Mesenteric fat pad (tissue), 1 donor: ENCODE data around the gene ZNF613. TPM values are rescaled to one million over a fixed set of nuclear protein-coding genes. Genes with fewer than 3 reads are reported as not detected.
"Not testable (repeated sequence)": the region's sequence is repeated elsewhere in the genome, so short reads cannot be mapped to it uniquely, and the experiment has no call there.

Source experiments
- DNase-seq: peaks from one replicate; pipeline ENCODE4 v3.0.0-alpha.2; 2020; ENCODE audit warnings: low spot score
- total RNA-seq: library from RNA; stranded (reverse); fragmentation: NEBNext Ultra II Directional; extraction: Animal tissue kit (Norgen Biotek cat#: 25700); gene quantifications from one replicate; pipeline ENCODE4 v1.2.1, GENCODE V29; 2021
- donor health status: DM: yes; HTN: yes; CAD: no.

The ZNF613 gene
- total RNA-seq, 1 donor from 2014 or later: 5.1 TPM

DNA sequence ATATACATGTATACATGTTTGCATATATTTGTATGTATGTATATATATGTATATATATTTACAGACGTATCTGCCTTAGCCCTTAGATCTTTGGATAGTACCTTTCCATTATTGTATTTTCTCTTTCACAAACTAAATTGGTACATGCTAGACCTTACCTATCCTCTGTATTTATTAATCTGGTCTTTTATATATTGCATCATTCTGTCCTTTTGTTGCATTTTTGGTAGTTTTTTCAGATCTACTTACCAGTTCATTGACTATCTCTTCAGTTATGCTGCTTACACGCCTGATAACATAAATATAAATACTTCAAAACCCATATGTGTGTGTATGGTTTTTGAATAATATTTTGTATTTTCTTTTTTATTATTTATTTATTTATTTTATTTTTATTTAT, 11.7 kb downstream of the ZNF613 start:
- no peak for DNase-seq

DNA sequence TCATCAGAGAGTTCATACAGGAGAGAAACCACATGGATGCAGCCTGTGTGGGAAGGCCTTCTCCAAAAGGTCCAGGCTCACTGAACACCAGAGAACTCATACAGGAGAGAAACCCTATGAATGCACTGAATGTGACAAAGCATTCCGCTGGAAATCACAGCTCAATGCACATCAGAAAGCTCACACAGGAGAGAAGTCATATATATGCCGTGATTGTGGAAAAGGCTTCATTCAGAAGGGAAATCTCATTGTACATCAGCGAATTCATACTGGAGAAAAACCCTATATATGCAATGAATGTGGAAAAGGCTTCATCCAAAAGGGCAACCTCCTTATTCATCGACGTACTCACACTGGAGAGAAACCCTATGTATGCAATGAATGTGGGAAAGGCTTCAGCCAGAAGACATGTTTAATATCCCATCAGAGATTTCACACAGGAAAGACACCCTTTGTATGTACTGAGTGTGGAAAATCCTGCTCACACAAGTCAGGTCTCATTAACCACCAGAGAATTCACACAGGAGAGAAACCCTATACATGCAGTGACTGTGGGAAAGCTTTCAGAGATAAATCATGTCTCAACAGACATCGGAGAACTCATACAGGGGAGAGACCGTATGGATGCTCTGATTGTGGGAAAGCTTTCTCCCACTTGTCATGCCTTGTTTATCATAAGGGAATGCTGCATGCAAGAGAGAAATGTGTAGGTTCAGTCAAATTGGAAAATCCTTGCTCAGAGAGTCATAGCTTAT, 17.7 kb downstream of the ZNF613 start:
- no peak for DNase-seq

DNA sequence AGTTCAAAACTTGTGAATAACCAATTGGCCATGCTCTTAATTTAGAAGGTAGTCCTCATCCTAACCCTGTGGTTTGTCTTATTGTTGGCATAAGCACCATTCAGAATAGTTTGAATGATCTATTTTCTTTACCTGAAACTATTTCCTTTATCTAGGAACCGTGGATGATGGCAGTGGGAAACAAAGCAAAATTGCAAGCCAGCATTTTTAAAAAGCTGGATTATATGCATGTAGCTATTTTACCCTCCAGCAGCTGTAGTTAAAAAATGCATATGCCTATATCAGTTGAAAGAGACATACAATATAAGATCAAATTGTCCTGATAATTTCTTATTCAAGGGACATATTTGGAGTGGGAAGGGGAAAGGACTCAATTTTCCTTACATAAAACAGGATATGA, 19.3 kb downstream of the ZNF613 start:
- DNase-seq: no peak

DNA sequence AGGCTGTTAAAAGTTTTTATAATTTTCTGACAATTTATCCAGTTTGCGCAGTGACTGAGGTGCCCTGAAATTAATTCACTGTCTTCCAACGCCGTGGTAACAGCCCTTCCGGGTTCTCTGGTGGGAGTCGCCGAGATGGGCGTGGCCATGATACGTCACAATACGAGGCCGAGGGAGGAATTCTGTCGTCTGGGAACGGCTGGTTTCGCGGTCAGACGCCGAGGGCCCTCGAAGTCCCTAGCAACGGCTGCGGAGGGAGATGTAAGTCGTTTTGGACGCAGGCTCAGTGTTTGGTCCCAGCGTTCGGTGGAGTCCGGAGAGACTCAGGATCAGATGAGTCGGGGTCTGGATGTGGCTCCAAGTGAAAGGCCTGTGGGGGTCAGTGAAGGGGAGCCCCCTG, 21.7 kb downstream of the ZNF613 start:
- no peak for DNase-seq

DNA sequence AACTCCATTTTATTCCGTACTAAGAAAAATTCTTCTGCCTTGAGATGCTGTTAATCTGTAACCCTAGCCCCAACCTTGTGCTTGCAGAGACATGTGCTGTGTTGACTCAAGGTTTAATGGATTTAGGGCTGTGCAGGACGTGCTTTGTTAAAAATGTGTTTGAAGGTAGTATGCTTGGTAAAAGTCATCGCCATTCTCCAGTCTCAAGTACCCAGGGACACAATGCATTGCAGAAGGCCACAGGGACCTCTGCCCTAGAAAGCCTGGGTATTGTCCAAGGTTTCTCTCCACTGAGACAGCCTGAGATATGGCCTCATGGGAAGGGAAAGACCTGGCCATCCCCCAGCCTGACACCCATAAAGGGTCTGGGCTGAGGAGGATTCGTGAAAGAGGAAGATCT, 30.6 kb downstream of the ZNF613 start:
- DNase-seq: not testable (repeated sequence)

DNA sequence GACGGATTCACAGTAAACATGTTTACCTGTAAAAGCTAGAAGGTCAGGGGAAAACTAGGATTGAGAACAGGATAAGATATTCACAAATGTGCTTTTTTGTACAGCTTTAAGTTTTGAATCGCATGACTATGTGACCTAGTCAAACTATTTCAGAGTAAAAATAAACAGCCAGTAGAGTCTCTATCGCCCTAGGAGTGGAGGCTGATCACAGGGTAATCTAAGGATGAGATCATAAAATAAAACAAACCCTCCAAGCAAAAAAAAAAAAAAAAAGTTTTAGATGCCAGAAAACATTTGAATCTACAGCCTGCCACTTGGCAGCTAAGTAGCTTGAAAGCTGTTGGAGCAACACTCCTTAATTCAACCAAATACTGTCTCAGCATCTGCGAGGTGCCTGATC, 32.5 kb downstream of the ZNF613 start:
- DNase-seq: no peak

DNA sequence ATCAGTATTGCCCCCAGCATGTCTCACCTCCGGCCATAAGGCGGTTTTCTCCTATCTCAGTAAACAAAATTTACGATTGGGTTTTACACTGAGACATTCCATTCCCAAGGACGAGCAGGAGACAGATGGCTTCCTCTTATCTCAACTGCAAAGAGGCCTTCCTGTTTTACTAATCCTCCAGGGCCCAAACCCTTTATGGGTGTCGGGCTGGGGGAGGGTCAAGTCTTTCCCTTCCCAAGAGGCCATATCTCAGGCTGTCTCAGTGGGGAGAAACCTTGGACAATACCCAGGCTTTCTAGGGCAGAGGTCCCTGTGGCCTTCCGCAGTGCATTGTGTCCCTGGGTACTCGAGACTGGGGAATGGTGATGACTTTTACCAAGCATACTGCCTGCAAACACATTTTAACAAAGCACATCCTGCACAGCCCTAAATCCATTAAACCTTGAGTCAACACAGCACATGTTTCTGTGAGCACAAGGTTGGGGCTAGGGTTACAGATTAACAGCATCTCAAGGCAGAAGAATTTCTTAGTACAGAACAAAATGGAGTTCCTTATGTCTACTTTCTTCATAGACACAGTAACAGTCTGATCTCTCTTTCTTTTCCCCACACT, 33.5 kb downstream of the ZNF613 start:
- not testable (repeated sequence) for DNase-seq

DNA sequence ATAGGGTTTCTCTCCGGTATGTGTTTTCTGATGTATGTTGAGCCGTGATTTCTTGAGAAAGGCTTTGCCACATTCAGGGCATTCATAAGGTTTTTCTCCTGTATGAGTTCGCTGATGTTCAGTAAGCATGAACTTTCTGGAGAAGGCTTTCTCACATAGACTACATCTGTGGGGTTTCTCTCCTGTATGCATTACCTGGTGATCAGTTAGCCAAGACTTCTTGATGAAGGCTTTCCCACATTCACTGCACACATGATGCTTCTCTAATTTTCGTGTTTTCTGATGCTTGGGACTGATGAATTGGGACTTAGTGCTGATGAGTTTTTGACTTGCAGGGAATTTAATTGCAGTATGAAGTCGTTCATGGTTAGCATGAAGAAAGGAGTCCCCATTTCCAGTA, 38.3 kb downstream of the ZNF613 start:
- no peak for DNase-seq

DNA sequence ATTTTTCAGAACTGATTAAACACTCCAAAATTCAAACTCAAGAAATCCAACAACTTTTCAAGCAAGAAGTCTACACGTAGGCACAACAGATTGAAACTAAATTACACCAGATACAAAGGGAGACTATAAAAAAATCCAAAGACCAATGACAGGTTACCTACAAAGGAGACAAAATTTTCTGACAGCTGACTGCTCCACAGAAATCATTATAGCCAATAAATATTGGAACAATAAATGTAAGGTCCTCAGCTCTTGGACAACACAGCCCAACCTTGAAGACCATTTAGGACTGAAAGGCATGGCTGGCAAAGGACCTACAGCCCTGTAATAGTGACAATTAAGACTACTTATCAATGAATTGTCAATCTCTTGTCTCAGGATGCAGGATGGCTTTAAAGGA, 43.4 kb downstream of the ZNF613 start:
- DNase-seq: no peak

DNA sequence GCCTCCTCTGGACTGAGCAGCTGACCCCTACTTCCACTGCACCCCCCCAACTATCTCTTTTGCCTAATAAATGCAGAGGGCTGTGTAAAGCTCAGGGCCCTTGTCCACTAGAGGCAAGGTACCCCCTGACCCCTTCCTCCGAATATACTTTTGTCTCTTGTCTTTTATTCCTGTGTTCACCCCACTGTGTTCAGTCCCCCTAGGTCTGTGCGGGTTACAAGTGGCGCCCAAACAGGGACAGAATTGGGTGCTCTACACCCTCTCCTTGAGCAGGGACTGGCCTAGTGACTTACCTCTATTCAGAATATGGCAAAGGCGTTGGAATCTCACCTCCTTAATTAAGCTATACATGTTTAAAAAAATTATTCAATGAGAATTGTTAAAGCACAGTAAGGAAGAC, 44.4 kb downstream of the ZNF613 start:
- no peak for DNase-seq

DNA sequence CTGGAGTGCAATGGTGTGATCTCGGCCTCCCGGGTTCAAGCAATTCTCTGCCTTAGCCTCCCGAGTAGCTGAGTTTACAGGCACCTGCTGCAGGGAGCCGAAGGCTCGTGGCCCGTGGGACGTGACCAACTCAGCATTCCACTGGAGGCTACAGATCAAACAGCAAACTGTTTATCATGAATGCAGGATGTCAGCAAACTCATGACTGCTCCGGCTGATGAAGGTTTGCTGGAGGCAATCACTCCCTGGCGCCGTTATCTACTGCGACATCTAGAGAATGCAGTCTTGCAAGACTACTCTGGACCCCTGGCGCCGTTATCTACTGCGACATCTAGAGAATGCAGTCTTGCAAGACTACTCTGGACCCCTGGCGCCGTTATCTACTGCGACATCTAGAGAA, 48.5 kb downstream of the ZNF613 start:
- not testable (repeated sequence) for DNase-seq

DNA sequence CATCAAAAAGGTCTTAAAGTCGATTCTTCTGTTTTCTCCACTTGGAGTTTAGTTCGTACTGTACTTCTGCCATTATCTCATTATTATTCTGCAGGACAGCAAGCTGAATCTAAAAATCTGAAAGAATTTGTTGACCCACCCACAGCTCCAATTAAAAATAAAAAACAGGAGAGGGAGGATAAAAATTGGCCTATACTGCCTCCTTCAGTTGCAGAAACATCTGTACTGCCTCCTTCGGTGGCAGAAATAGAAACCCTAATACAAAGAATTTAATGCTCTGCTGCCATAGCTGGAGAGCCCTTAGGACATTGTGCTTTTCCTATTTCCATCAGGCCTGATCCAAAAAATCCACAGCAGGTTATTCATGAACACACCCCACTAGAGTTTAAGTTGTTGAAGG, 49.6 kb downstream of the ZNF613 start:
- DNase-seq: no peak

DNA sequence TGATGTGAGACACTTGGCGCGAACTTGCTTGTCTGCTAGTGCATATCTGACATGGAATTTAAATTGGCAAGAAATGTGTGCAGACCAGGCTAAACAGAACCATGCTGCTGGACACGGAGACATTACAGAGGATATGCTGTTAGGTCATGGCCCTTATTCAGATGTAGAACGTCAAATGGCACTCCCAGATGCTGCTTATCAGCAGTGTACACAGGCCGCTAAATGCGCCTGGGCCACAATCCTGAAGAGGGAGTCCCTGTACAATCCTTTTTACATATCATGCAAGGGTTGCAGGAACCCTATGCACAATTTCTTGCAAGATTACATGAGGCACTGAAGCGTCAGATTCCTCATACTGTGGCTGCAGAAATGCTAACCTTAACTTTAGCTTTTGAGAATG, 50.1 kb downstream of the ZNF613 start:
- DNase-seq: no peak

DNA sequence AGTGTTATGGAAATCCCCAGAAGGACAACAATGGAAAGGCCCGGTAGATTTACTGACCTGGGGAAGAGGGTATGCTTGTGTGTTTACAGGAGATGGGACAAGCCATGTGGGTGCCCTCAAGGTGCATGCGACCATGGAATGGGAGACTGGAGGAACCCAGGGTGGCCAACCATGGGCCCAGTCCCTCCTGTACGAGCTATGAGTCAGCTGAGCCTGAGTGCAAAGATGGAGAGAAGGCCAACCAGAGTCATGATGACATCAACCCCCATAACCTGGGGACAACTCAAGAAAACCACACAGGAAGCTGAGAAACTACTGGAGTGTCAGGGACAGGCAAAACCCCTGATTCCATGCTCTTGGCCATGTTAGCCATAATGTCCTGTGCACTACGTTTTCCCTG, 51.6 kb downstream of the ZNF613 start:
- DNase-seq: no peak

DNA sequence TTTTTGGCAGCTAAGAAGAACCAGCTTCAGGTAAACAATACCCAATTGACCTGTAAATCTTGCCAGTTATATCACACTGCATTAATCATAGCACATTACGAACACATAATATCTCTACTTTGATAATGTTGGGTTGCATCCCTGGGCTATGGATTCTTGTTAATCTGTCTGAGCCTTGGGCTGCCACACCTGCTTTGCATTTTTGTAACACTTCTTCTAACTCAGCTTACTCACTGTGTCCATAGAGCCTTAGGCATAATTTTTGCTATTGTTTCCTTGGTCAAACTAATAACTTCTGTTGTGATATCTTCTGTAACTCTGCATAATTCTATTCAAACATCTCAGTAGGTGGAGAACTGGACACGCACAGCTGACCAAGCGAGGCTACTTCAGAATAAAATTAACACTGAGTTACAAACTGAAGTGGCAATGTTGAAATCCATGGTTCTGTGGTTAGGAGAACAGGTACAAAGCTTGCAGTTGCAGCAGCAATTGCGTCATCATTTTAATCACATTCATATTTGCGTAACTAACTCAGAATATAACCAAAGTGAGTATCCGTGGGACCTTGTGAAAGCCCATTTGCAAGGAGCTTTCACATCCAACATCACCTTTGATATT, 53.0 kb downstream of the ZNF613 start:
- no peak for DNase-seq

DNA sequence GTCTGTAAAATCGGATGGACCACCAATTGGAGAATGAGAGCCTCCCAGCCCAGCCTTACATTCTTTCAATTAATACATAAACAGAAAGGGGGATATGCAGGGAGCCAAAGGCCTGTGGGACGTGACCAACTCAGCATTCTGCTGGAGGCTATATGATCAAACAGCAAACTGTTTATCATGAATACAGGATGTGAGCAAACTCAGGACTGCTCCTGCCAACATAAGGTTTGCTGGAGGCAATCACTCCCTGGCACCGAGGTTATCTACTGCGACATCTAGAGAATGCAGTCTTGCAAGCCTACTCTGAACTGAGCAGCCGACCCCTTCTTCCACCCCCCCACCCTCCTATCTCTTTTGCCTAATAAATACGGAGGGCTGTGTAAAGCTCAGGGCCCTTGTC, 53.7 kb downstream of the ZNF613 start:
- not testable (repeated sequence) for DNase-seq

DNA sequence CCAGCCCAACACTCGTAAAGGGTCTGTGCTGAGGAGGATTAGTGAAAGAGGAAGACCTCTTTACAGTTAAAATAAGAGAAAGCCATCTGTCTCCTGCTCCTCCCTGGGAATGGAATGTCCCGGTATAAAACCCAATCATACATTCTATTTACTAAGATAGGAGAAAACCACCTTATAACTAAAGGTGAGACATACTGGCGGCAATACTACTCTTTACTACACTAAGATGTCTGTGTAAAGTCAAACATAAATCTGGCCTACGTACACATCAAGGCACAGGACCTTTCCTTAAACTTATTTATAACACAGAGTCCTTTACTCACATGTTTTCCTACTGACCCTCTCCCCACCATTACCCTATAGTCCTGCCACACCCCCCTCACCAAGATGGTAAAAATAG, 56.1 kb downstream of the ZNF613 start:
- no peak for DNase-seq

DNA sequence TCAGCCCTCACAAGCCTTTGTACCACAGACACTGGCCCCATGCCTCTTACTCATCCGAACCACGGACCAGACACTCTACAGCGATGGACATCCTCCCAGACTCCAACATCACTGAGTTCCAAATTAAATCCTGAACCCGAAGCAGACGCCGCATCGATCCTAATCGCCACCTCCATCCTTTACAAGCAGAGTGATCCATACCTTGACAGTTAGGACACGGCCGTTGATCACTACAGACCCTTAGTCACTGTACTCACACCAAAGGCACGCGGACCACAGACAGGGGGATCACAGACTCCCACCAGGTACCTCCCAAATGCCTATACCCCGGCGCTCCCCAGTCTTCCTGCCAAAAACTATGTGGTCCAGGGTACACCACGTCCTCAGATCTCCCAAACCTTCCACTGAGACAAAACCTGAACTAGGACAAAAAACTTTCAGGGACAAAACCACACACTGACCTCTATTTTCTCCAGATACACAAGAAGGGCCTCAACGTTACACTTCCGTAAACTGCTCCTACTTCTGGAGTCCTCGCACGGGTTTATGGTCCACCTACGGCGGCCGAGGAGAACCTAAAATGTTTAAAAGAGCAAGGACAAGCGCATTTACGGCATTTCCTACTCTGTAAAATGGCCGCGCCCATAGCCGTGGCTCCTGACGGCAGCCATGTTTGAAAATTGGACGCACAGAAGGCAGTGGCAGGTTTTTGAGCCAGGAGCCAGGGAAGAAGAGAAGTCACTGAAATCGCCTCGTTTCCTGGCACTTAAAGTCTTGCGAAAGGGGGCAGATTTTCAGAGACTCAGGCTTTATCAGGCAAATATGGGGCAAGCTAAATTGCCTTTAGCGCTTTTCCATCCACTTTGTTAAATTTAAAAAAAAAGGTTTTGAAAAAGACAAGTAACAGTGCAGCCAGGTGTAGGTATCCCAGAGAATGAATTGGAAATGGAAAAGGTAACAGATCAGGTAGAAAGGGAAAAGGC, 59.3 kb downstream of the ZNF613 start, which contains the start of gene ZNF350:
ZNF350 (minus strand) TSS at position 532 of the 983 bp plus-strand sequence. CDS start 12,480 bp downstream, outside the sequence.
- no peak for DNase-seq

DNA sequence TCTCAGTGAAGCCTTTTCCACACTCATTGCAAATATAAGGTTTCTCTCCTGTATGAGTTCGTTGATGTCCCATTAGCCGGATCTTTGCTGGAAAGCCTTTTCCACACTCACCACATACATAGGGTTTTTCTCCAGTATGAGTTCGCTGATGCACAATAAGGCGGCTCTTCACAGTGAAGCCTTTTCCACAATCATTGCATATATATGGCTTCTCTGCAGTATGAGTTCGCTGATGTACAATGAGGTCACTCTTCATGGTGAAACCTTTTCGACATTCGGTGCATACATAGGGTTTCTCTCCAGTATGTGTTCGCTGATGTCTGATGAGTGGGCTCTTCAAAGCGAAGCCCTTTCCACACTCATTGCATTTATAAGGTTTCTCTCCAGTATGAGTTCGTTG, 66.2 kb downstream of the ZNF613 start:
- DNase-seq: no peak

DNA sequence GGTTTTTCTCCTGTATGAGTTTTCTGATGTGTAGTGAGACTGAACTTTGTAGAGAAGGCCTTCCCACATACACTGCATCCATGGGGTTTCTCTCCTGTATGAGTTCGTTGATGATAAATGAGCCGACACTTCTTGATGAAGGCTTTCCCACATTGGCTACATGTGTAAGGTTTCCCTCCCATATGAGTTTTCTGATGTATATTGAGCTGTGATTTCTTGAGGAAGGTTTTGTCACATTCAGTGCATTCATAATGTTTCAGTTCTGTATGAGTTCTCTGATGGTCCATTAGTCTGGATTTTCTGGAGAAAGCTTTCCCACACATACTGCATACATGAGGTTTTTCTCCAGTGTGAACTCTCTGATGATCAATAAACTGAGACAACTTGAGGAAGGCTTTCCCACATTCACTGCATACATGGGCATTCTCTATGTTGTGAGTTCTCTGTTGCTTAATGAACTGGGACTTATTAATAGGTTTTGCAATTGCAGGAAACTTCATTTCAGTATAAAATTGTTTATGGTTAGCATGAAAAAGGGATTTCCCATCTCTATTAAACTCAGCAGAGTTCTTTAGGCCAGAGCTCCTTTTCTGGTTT, 66.9 kb downstream of the ZNF613 start:
- no peak for DNase-seq
